Panc1 (cell line): ENCODE data around the gene EED. TPM values are rescaled to one million over a fixed set of nuclear protein-coding genes. Genes with fewer than 3 reads are reported as not detected.

Source experiments
- ATAC-seq: fragments of 200-7000 bp; cut with Tn5 transposase; 2 replicates; pipeline ENCODE4 v1.9.1; 2020; ENCODE audit warnings: mild to moderate bottlenecking, moderate library complexity
- BruUV-seq: library from RNA; stranded (reverse); fragments of 400-500 nt; replicated peaks from 2 replicates; lab custom pipeline; 2021; lab: Mats Ljungman, UMichigan
- CTCF ChIA-PET: fragments of 300-600 bp; sonication (Branson Sonifier 250); formaldehyde crosslinking; loops from one replicate; lab custom pipeline; 2022; ENCODE audit warnings: antibody characterized with exemption; lab: Charles Lee
- POLR2A ChIA-PET: fragments of 300-600 bp; sonication (Branson Sonifier 250); formaldehyde crosslinking; loops from one replicate; lab custom pipeline; 2022; ENCODE audit warnings: antibody characterized with exemption; lab: Charles Lee
- DNase-seq: peaks from one replicate; pipeline ENCODE4 v3.0.0-alpha.2; 2010; ENCODE audit warnings: low read depth, low spot score
- H3K27ac ChIP-seq: 2 replicates; pipeline ENCODE4 v1.5.1; 2011; ENCODE audit warnings: mild to moderate bottlenecking, low read length, inconsistent platforms
- H3K27me3 ChIP-seq: fragments of 200-500 bp; sonication (Bioruptor generic); 2 replicates; pipeline ENCODE4 v1.6.0; 2014; ENCODE audit warnings: low read length, inconsistent platforms; ENCODE audit not compliant: control insufficient read depth, insufficient read depth
- H3K36me3 ChIP-seq: fragments of 200-500 bp; sonication (Bioruptor generic); 2 replicates; pipeline ENCODE4 v1.5.1; 2014; ENCODE audit warnings: inconsistent platforms, mild to moderate bottlenecking, low read length, moderate library complexity; ENCODE audit not compliant: control insufficient read depth, insufficient read depth
- H3K4me1 ChIP-seq: 2 replicates; pipeline ENCODE4 v1.5.1; 2011; ENCODE audit warnings: inconsistent platforms, mild to moderate bottlenecking, low read length, moderate library complexity; ENCODE audit not compliant: control insufficient read depth, insufficient read depth
- H3K4me3 ChIP-seq, 2 experiments: 2 replicates each; pipeline ENCODE4 v1.5.1; 2011 to 2012; ENCODE audit warnings: low read depth in 2 of 2, low read length in 2 of 2, mild to moderate bottlenecking in 2 of 2, inconsistent platforms in 1 of 2, moderate library complexity in 1 of 2
- H3K9me3 ChIP-seq: fragments of 200-500 bp; sonication (Bioruptor generic); 2 replicates; pipeline ENCODE4 v1.5.1; 2014; ENCODE audit warnings: low read depth, mild to moderate bottlenecking, inconsistent platforms, low read length, moderate library complexity; ENCODE audit not compliant: control insufficient read depth, insufficient read depth
- CTCF ChIP-seq: fragments of 450-650 bp; IDR thresholded peaks from 2 replicates; pipeline ENCODE4 v1.5.1; 2017; ENCODE audit warnings: mild to moderate bottlenecking
- POLR2AphosphoS5 ChIP-seq: IDR thresholded peaks from 2 replicates; pipeline ENCODE4 v1.6.1; 2012; ENCODE audit warnings: mild to moderate bottlenecking, low read depth, low read length, moderate library complexity
- REST ChIP-seq, 2 experiments: IDR thresholded peaks; 2 replicates each; pipeline ENCODE4 v1.6.1; 2011 to 2012; ENCODE audit warnings: low read depth in 2 of 2, control low read depth in 1 of 2, low read length in 1 of 2, mild to moderate bottlenecking in 1 of 2, moderate library complexity in 1 of 2; ENCODE audit not compliant: insufficient read depth in 1 of 2
- SIN3A ChIP-seq: IDR thresholded peaks from 2 replicates; pipeline ENCODE4 v1.6.1; 2012; ENCODE audit warnings: low read depth, mild to moderate bottlenecking, low read length, moderate library complexity, borderline replicate concordance; ENCODE audit not compliant: insufficient read depth
- TCF7L2 ChIP-seq: IDR thresholded peaks from 2 replicates; pipeline ENCODE4 v1.6.1; 2011; ENCODE audit warnings: mild to moderate bottlenecking, low read depth, low read length, inconsistent platforms
- in situ Hi-C: cut with HindIII; loops from 2 replicates; pipeline ENCODE4 v1.10.0; 2016; ENCODE audit warnings: low sequenced_read_pairs, low pct_unique_long_range_greater_than_20kb
- intact Hi-C: fragments of 100-400 bp; cut with micrococcal nuclease; formaldehyde crosslinking; loops from one replicate; pipeline ENCODE4 v1.10.0; 2022; ENCODE audit not compliant: unreplicated experiment
- total RNA-seq: library from RNA; stranded (reverse); gene quantifications from one replicate; pipeline ENCODE4 v1.2.1, GENCODE V29; 2021; ENCODE audit not compliant: unreplicated experiment

EED gene
- total RNA-seq, 1 experiment from 2014 or later = 29.0 TPM

- intact Hi-C loops (loop anchor here (5.0 kb wide), 1 partner anchor 272 kb away; no protein-coding TSS in a partner anchor), in situ Hi-C loops (no loop called here)
- CTCF ChIA-PET = no interaction called here
- Histone ChIP-seq H3K27ac (no peak overlapping the region), H3K4me1 (0 out of 2 replicates have a peak, but pooled peaks cover 4% of the 10 kb centered on the region), H3K4me3 (no peak overlapping the region), H3K27me3 (no peaks in the 10 kb centered on the region; the same call in 1 of the 2 replicates), H3K9me3 (no peaks in the 10 kb centered on the region), H3K36me3 (no peaks in the 10 kb centered on the region)
- POLR2A ChIA-PET = no interaction called here
- TF ChIP-seq TCF7L2 = no peak
- no peak for TF ChIP-seq CTCF
- no peak for TF ChIP-seq POLR2AphosphoS5
- TF ChIP-seq REST (IDR thresholded peaks at IDR 0.05; ENCODE audit: insufficient read depth in 1 of 2, low read depth in 2 of 2, low read length in 1 of 2) = no peak
- TF ChIP-seq SIN3A = no peak
- ATAC-seq = no peak
- no peak for DNase-seq
- no TSS peak for BruUV-seq
These were observed 29.8 kb upstream of the EED start for GRCh38 chr11:86214710-86215109.

GRCh38 chr11:86218125-86219084 lies 26.1 kb upstream of the EED start:
- TF ChIP-seq SIN3A (no peak), POLR2AphosphoS5 (no peak), CTCF (peak; percentile 95), TCF7L2 (no peak)
- CTCF ChIA-PET = interaction anchor here (0.5 to 1.5 kb wide), 7 partner anchors 128 to 768 kb away, joined by 3 to 7 read pairs (median 4); partner anchors contain the start of gene CCDC83
- BruUV-seq = no TSS peak
- DNase-seq = peak; percentile 68
- peak; percentile 92 for ATAC-seq
- H3K27ac ChIP-seq = peak overlapping the region; percentile 41
- peaks cover 8% of the 10 kb centered on the region; the same call in 1 of the 2 replicates for H3K27me3 ChIP-seq
- no peaks in the 10 kb centered on the region for H3K9me3 ChIP-seq
- POLR2A ChIA-PET = no interaction called here
- intact Hi-C loops = loop anchor here (5.0 kb wide), 1 partner anchor 276 kb away; no protein-coding TSS in a partner anchor
- in situ Hi-C loops = no loop called here
- 0 out of 2 replicates have a peak, but pooled peaks cover 4% of the 10 kb centered on the region for H3K4me1 ChIP-seq
- no peaks in the 10 kb centered on the region for H3K36me3 ChIP-seq
- H3K4me3 ChIP-seq = peak overlapping the region; percentile 10 to 39
